H9 (cell line): ENCODE measurements around the gene USH2A. TPM values are rescaled to one million over a fixed set of nuclear protein-coding genes. Genes with fewer than 3 reads are reported as not detected.

Experiments used
- DNase-seq: peaks from one replicate; pipeline ENCODE4 v3.0.0-alpha.2; 2017
- H2AFZ ChIP-seq: one replicate; pipeline ENCODE4 v1.6.1; 2013; ENCODE audit warnings: mild to moderate bottlenecking, low read length, control low read depth, moderate library complexity
- H2AK5ac ChIP-seq: 2 replicates; pipeline ENCODE4 v1.6.1; 2013; ENCODE audit warnings: low read length, control low read depth, mixed read lengths; ENCODE audit not compliant: insufficient read length
- H2BK120ac ChIP-seq: one replicate; pipeline ENCODE4 v1.6.1; 2013; ENCODE audit warnings: low read depth, mild to moderate bottlenecking, low read length, control low read depth, inconsistent platforms; ENCODE audit not compliant: poor library complexity, severe bottlenecking
- H2BK12ac ChIP-seq: 2 replicates; pipeline ENCODE4 v1.6.1; 2013; ENCODE audit warnings: low read length, control low read depth, mixed read lengths, low read depth; ENCODE audit not compliant: insufficient read length
- H2BK15ac ChIP-seq: 2 replicates; pipeline ENCODE4 v1.6.1; 2013; ENCODE audit warnings: low read depth, low read length, control low read depth
- H2BK20ac ChIP-seq: one replicate; pipeline ENCODE4 v1.6.1; 2013; ENCODE audit warnings: low read depth, mild to moderate bottlenecking, low read length, control low read depth, inconsistent platforms; ENCODE audit not compliant: poor library complexity, severe bottlenecking
- H2BK5ac ChIP-seq: 2 replicates; pipeline ENCODE4 v1.6.1; 2013; ENCODE audit warnings: low read length, control low read depth, mixed read lengths; ENCODE audit not compliant: insufficient read length
- H3K14ac ChIP-seq: 2 replicates; pipeline ENCODE4 v1.6.1; 2013; ENCODE audit warnings: low read length, control low read depth; ENCODE audit not compliant: insufficient read depth
- H3K18ac ChIP-seq: 2 replicates; pipeline ENCODE4 v1.6.1; 2013; ENCODE audit warnings: low read depth, mild to moderate bottlenecking, mixed read lengths, low read length, control low read depth; ENCODE audit not compliant: insufficient read length
- H3K23ac ChIP-seq: 2 replicates; pipeline ENCODE4 v1.6.1; 2013; ENCODE audit warnings: low read length, control low read depth, mixed read lengths, low read depth; ENCODE audit not compliant: insufficient read length
- H3K23me2 ChIP-seq: 2 replicates; pipeline ENCODE4 v1.6.1; 2013; ENCODE audit warnings: low read depth, mild to moderate bottlenecking, mixed read lengths, low read length, control low read depth; ENCODE audit not compliant: insufficient read length, poor library complexity, severe bottlenecking
- H3K27ac ChIP-seq: 2 replicates; pipeline ENCODE4 v1.5.1; 2013; ENCODE audit warnings: low read length, control low read depth, mixed read lengths, low read depth; ENCODE audit not compliant: insufficient read length
- H3K27me3 ChIP-seq: 2 replicates; pipeline ENCODE4 v1.6.1; 2013; ENCODE audit warnings: low read length, control low read depth, inconsistent platforms; ENCODE audit not compliant: insufficient read depth
- H3K4ac ChIP-seq: 2 replicates; pipeline ENCODE4 v1.6.1; 2013; ENCODE audit warnings: low read depth, mild to moderate bottlenecking, control low read depth, inconsistent platforms, low read length, moderate library complexity
- H3K4me1 ChIP-seq: 2 replicates; pipeline ENCODE4 v1.6.1; 2013; ENCODE audit warnings: low read length, control low read depth, inconsistent platforms; ENCODE audit not compliant: insufficient read depth
- H3K4me2 ChIP-seq: 2 replicates; pipeline ENCODE4 v1.6.1; 2013; ENCODE audit warnings: low read length, control low read depth, mixed read lengths; ENCODE audit not compliant: insufficient read length, insufficient read depth
- H3K56ac ChIP-seq: 2 replicates; pipeline ENCODE4 v1.6.1; 2013; ENCODE audit warnings: low read depth, mild to moderate bottlenecking, mixed read lengths, low read length, control low read depth; ENCODE audit not compliant: insufficient read length
- H3K79me1 ChIP-seq: 2 replicates; pipeline ENCODE4 v1.6.1; 2013; ENCODE audit warnings: low read depth, mild to moderate bottlenecking, moderate library complexity, low read length, control low read depth, inconsistent platforms; ENCODE audit not compliant: insufficient read depth, poor library complexity, severe bottlenecking
- H3K79me2 ChIP-seq: 2 replicates; pipeline ENCODE4 v1.6.1; 2013; ENCODE audit warnings: low read length, control low read depth, inconsistent platforms; ENCODE audit not compliant: insufficient read depth
- H3K9ac ChIP-seq: 2 replicates; pipeline ENCODE4 v1.6.1; 2013; ENCODE audit warnings: low read length, control low read depth, mixed read lengths; ENCODE audit not compliant: insufficient read length; ENCODE audit errors: extremely low read depth
- H3K9me3 ChIP-seq: one replicate; pipeline ENCODE4 v1.6.1; 2013; ENCODE audit warnings: low read depth, low read length, inconsistent platforms; ENCODE audit not compliant: control insufficient read depth
- H3T11ph ChIP-seq: one replicate; pipeline ENCODE4 v1.6.1; 2013; ENCODE audit warnings: mild to moderate bottlenecking, low read length, control low read depth, inconsistent platforms
- H4K20me1 ChIP-seq: one replicate; pipeline ENCODE4 v1.6.1; 2013; ENCODE audit not compliant: control insufficient read depth, insufficient read length, insufficient read depth
- H4K5ac ChIP-seq: 2 replicates; pipeline ENCODE4 v1.6.1; 2013; ENCODE audit warnings: low read depth, mild to moderate bottlenecking, mixed read lengths, low read length, control low read depth; ENCODE audit not compliant: insufficient read length
- H4K8ac ChIP-seq: replicated peaks from 2 replicates; pipeline ENCODE4 v1.6.1; 2013; ENCODE audit warnings: low read length, control low read depth, mixed read lengths, low read depth; ENCODE audit not compliant: insufficient read length
- H4K91ac ChIP-seq: 2 replicates; pipeline ENCODE4 v1.6.1; 2013; ENCODE audit warnings: low read depth, mild to moderate bottlenecking, moderate library complexity, mixed read lengths, low read length, control low read depth; ENCODE audit not compliant: insufficient read length
- H3K27ac Mint-ChIP-seq, 3 experiments: 2 replicates in 2 of 3; 3 replicates in 1 of 3; pipeline ENCODE4 v1.8.0; 2020 to 2021; ENCODE audit warnings: mixed read lengths in 3 of 3, mild to moderate bottlenecking in 1 of 3, moderate library complexity in 1 of 3
- H3K27me3 Mint-ChIP-seq: 2 replicates; pipeline ENCODE4 v1.8.0; 2021; ENCODE audit warnings: low read depth, mild to moderate bottlenecking, moderate library complexity, mixed read lengths
- H3K36me3 Mint-ChIP-seq, 3 experiments: 2 replicates in 2 of 3; 3 replicates in 1 of 3; pipeline ENCODE4 v1.8.0; 2020 to 2021; ENCODE audit warnings: low read depth in 3 of 3, mixed read lengths in 3 of 3; ENCODE audit not compliant: insufficient read depth in 1 of 3
- H3K4me1 Mint-ChIP-seq, 2 experiments: 2 replicates each; pipeline ENCODE4 v1.8.0; 2020; ENCODE audit warnings: mixed read lengths in 2 of 2
- H3K4me3 Mint-ChIP-seq, 2 experiments: 2 replicates in 1 of 2; 3 replicates in 1 of 2; pipeline ENCODE4 v1.8.0; 2020 to 2021; ENCODE audit warnings: mild to moderate bottlenecking in 2 of 2, mixed read lengths in 2 of 2, moderate library complexity in 1 of 2
- H3K9me3 Mint-ChIP-seq, 2 experiments: 2 replicates in 1 of 2; 3 replicates in 1 of 2; pipeline ENCODE4 v1.8.0; 2020; ENCODE audit warnings: mild to moderate bottlenecking in 2 of 2, mixed read lengths in 2 of 2, moderate library complexity in 1 of 2
- WGBS: extraction: QIAGEN DNeasy Blood & Tissue Kit; methylation state at CpG from one replicate; pipeline ENCODE4 v1.1.7; 2013; ENCODE audit warnings: missing lambda C conversion rate, low lambda C conversion rate, mixed read lengths; ENCODE audit not compliant: insufficient read length; ENCODE audit errors: extremely low coverage; 5-methylcytosine and 5-hydroxymethylcytosine counted together
- total RNA-seq: library from RNA; stranded (reverse); gene quantifications from 2 replicates; pipeline ENCODE4 v1.2.1, GENCODE V29; 2021
- TF ChIP-seq, protein P1 (sequence below): fragments of 200-600 bp; sonication (generic); conservative IDR thresholded peaks from 3 replicates; pipeline ENCODE4 v1.8.0; 2021; ENCODE audit warnings: antibody characterized with exemption, mild to moderate bottlenecking

The USH2A gene
- total RNA-seq, 1 experiment from 2014 or later = 0.11 TPM

DNA sequence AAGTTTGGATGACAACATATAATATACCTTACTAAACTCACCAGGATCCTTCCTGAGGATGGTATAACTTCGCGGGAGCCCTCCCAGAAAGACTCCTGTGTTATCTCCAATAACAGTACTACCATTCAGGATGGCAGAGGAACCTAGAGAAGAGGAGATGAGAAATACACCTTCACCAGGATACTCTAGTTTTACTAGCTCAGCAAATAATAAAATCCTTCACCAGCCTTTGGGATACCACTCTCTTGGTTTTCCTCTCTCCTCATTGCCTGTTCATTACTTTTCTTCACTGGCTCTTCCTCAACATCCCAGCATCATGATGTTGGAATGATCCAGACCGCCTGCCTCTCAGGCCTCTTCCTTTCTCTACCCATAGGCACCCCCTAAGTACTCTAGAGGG is 336.6 kb downstream of the USH2A start:
- H3K56ac ChIP-seq = no peak overlapping the region

More for the DNA sequence above, 336.6 kb downstream of the USH2A start:
- TF ChIP-seq, protein P1, sequence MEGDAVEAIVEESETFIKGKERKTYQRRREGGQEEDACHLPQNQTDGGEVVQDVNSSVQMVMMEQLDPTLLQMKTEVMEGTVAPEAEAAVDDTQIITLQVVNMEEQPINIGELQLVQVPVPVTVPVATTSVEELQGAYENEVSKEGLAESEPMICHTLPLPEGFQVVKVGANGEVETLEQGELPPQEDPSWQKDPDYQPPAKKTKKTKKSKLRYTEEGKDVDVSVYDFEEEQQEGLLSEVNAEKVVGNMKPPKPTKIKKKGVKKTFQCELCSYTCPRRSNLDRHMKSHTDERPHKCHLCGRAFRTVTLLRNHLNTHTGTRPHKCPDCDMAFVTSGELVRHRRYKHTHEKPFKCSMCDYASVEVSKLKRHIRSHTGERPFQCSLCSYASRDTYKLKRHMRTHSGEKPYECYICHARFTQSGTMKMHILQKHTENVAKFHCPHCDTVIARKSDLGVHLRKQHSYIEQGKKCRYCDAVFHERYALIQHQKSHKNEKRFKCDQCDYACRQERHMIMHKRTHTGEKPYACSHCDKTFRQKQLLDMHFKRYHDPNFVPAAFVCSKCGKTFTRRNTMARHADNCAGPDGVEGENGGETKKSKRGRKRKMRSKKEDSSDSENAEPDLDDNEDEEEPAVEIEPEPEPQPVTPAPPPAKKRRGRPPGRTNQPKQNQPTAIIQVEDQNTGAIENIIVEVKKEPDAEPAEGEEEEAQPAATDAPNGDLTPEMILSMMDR = no peak
- H3K4me1 ChIP-seq = no peaks in the 10 kb centered on the region
- no peak overlapping the region for H3K23ac ChIP-seq
- H3K4ac ChIP-seq = no peak overlapping the region
- H2BK5ac ChIP-seq = no peak overlapping the region
- H3K36me3 Mint-ChIP-seq = no peaks in the 10 kb centered on the region
- H2BK20ac ChIP-seq = no peak overlapping the region
- no peaks in the 10 kb centered on the region for H4K20me1 ChIP-seq
- no peak overlapping the region; a peak in 1 of 7 replicates for H3K27ac Mint-ChIP-seq
- no peak overlapping the region for H3K4me2 ChIP-seq
- H3K79me1 ChIP-seq = no peaks in the 10 kb centered on the region
- no peak overlapping the region for H2BK12ac ChIP-seq
- no peak overlapping the region for H3K18ac ChIP-seq
- no peaks in the 10 kb centered on the region for H3K27me3 Mint-ChIP-seq
- no peak overlapping the region for H4K91ac ChIP-seq
- H3K27me3 ChIP-seq = no peaks in the 10 kb centered on the region
- H2BK15ac ChIP-seq = no peak overlapping the region
- no peaks in the 10 kb centered on the region for H3K79me2 ChIP-seq
- H3K4me1 Mint-ChIP-seq = peaks cover 7 to 10% of the 10 kb centered on the region in 2 experiments
- no peaks in the 10 kb centered on the region for H3K9me3 ChIP-seq
- no peak overlapping the region for H3K27ac ChIP-seq
- no peak overlapping the region for H2BK120ac ChIP-seq
- H2AFZ ChIP-seq = no peak overlapping the region
- H4K5ac ChIP-seq = no peak overlapping the region
- H3K14ac ChIP-seq = no peak overlapping the region
- no peaks in the 10 kb centered on the region; a peak in 1 of 5 replicates for H3K9me3 Mint-ChIP-seq
- H4K8ac ChIP-seq = no peak overlapping the region
- DNase-seq = no peak
- no peak overlapping the region for H3T11ph ChIP-seq
- no CpG with 5 or more reads among the region's 3 CpGs for WGBS
- H2AK5ac ChIP-seq = no peak overlapping the region
- H3K23me2 ChIP-seq = no peaks in the 10 kb centered on the region
- H3K4me3 Mint-ChIP-seq = no peak overlapping the region
- H3K9ac ChIP-seq = no peak overlapping the region
